HepG2 (cell line): Measurements from ENCODE around the gene PSMB2. TPM values are rescaled to one million over a fixed set of nuclear protein-coding genes. Genes with fewer than 3 reads are reported as not detected.

Experiments used
- DMAP1 ChIP-seq: IDR thresholded peaks from 2 replicates; pipeline ENCODE4 v1.6.1; 2016
- NFKB2 ChIP-seq: sonication (generic); formaldehyde crosslinking; IDR thresholded peaks from 2 replicates; pipeline ENCODE4 v1.4.0; 2020; ENCODE audit warnings: missing genetic modification reagents, borderline replicate concordance
- NFYC ChIP-seq: IDR thresholded peaks from 2 replicates; pipeline ENCODE4 v1.6.1; 2016; ENCODE audit warnings: missing genetic modification reagents, missing compliant biosample characterization
- SMAD3 ChIP-seq: sonication (generic); formaldehyde crosslinking; IDR thresholded peaks from 2 replicates; pipeline ENCODE4 v1.4.0; 2020; ENCODE audit warnings: missing genetic modification reagents
- ZC3H13 ChIP-seq: sonication (generic); formaldehyde crosslinking; IDR thresholded peaks from 2 replicates; pipeline ENCODE4 v1.8.1; 2023; ENCODE audit warnings: mild to moderate bottlenecking, missing genetic modification reagents, moderate library complexity
- ZEB1 ChIP-seq: IDR thresholded peaks from 2 replicates; pipeline ENCODE4 v1.6.1; 2012; ENCODE audit warnings: mild to moderate bottlenecking, low read depth, inconsistent platforms; ENCODE audit not compliant: insufficient replicate concordance
- ZGPAT ChIP-seq: IDR thresholded peaks from 2 replicates; pipeline ENCODE4 v1.6.1; 2016; ENCODE audit warnings: mild to moderate bottlenecking
- ZNF121 ChIP-seq: sonication (generic); formaldehyde crosslinking; IDR thresholded peaks from 2 replicates; pipeline ENCODE4 v1.5.0; 2020; ENCODE audit warnings: mild to moderate bottlenecking, missing genetic modification reagents
- ZNF567 ChIP-seq: sonication (generic); formaldehyde crosslinking; IDR thresholded peaks from 2 replicates; pipeline ENCODE4 v1.8.1; 2023; ENCODE audit warnings: mild to moderate bottlenecking, missing genetic modification reagents, borderline replicate concordance
- ZNF616 ChIP-seq: sonication (generic); formaldehyde crosslinking; IDR thresholded peaks from 2 replicates; pipeline ENCODE4 v1.5.0; 2020; ENCODE audit warnings: low read depth, mild to moderate bottlenecking, missing genetic modification reagents
- ZSCAN20 ChIP-seq: sonication (generic); formaldehyde crosslinking; IDR thresholded peaks from 2 replicates; pipeline ENCODE4 v1.4.0; 2020; ENCODE audit warnings: missing genetic modification reagents, mild to moderate bottlenecking, borderline replicate concordance
- ZSCAN29 ChIP-seq: sonication (generic); formaldehyde crosslinking; conservative IDR thresholded peaks from 2 replicates; pipeline ENCODE4 v1.4.0; 2020; ENCODE audit warnings: mild to moderate bottlenecking, missing genetic modification reagents
- polyA plus RNA-seq, 8 experiments: library from polyadenylated mRNA; depleted of rRNA in 3 of 8; stranded (reverse) in 7 of 8; unstranded in 1 of 8; fragments of >200 nt; fragmentation: Illumina TruSeq in 4 of 8; extraction: Trizol in 4 of 8; gene quantifications; 2 replicates each; pipeline versions ENCODE4 v1.2.1 to v1.2.3, GENCODE V29; 2011 to 2016; ENCODE audit warnings: low read depth in 4 of 8, missing spikeins in 1 of 8, mixed read lengths in 1 of 8; ENCODE audit not compliant: insufficient read depth in 1 of 8
- total RNA-seq, 5 experiments: library from RNA; depleted of rRNA; stranded (reverse); fragments of >200 nt; fragmentation: Illumina TruSeq; extraction: Trizol; gene quantifications; 2 replicates each; pipeline ENCODE4 v1.2.3, GENCODE V29; 2016; ENCODE audit warnings: low read depth in 1 of 5
- TF ChIP-seq, protein P1 (sequence below): sonication (generic); formaldehyde crosslinking; IDR thresholded peaks from 2 replicates; pipeline ENCODE4 v1.4.0; 2020; ENCODE audit warnings: missing genetic modification reagents, borderline replicate concordance
- TF ChIP-seq, protein P2 (sequence below): sonication (generic); formaldehyde crosslinking; IDR thresholded peaks from 2 replicates; pipeline ENCODE4 v1.8.0; 2022; ENCODE audit warnings: mild to moderate bottlenecking, missing genetic modification reagents; ENCODE audit not compliant: insufficient replicate concordance
- TF ChIP-seq, protein P3 (sequence below): sonication (generic); formaldehyde crosslinking; IDR thresholded peaks from 2 replicates; pipeline ENCODE4 v1.4.0; 2020; ENCODE audit warnings: mild to moderate bottlenecking, missing genetic modification reagents, borderline replicate concordance

Gene PSMB2
- total and polyA plus RNA-seq, 2 of the 13 experiments (the other 11 are each of a cell fraction or from before 2014, with no cell fraction given), result 60.6 to 62.2 TPM

DNA sequence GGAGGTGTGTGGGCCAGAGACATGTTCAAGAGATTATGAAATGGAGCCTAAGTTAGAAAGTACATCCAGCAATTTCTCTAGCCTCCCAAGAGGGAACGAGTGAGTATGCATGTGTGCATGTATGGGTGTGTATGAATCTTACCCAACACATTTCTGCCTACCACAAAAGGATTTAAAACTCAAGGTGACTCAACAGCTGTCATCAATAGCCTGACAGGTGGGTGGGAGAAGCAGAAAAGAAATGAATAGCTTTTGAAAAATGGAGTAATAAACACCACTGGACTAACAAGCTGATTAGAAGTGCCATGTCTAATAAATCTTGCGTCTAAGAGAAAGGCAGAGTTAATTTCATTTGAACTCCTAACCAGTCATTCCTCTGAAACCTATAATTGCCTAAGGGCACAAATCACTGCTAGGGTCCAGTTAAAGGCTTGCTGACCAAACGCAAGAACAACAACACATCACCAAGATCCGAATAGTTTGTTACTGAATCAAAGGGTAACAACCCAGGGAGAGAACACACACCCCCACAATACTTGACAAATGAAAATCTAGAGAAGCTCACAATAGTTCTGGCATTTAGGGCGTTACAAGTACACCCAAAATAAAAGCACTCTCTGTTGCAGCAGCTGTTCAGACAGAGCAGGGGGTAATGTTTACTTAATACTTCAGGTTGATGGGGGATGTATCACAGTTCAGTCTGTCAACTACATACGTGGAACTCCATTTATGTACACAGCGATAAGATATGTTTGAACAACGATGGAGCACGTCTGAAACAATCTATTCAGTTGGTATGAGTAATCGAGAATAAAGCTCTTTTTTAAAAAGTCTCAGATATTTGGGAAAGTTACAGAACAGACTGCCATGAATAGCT, 85.5 kb downstream of the PSMB2 start (continued):
- TF ChIP-seq, protein P1, sequence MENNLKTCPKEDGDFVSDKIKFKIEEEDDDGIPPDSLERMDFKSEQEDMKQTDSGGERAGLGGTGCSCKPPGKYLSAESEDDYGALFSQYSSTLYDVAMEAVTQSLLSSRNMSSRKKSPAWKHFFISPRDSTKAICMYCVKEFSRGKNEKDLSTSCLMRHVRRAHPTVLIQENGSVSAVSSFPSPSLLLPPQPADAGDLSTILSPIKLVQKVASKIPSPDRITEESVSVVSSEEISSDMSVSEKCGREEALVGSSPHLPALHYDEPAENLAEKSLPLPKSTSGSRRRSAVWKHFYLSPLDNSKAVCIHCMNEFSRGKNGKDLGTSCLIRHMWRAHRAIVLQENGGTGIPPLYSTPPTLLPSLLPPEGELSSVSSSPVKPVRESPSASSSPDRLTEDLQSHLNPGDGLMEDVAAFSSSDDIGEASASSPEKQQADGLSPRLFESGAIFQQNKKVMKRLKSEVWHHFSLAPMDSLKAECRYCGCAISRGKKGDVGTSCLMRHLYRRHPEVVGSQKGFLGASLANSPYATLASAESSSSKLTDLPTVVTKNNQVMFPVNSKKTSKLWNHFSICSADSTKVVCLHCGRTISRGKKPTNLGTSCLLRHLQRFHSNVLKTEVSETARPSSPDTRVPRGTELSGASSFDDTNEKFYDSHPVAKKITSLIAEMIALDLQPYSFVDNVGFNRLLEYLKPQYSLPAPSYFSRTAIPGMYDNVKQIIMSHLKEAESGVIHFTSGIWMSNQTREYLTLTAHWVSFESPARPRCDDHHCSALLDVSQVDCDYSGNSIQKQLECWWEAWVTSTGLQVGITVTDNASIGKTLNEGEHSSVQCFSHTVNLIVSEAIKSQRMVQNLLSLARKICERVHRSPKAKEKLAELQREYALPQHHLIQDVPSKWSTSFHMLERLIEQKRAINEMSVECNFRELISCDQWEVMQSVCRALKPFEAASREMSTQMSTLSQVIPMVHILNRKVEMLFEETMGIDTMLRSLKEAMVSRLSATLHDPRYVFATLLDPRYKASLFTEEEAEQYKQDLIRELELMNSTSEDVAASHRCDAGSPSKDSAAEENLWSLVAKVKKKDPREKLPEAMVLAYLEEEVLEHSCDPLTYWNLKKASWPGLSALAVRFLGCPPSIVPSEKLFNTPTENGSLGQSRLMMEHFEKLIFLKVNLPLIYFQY, result no peak
- TF ChIP-seq ZNF616 (CRISPR knock-in tag) (no peak), DMAP1 (CRISPR knock-in tag) (no peak), SMAD3 (no peak), ZGPAT (CRISPR knock-in tag) (no peak), ZSCAN29 (CRISPR knock-in tag) (no peak), ZEB1 (no peak), ZNF567 (no peak), ZSCAN20 (CRISPR knock-in tag) (no peak), NFYC (CRISPR knock-in tag) (no peak; the same call in 1 of the 2 replicates), NFKB2 (CRISPR knock-in tag) (no peak), ZNF121 (CRISPR knock-in tag) (no peak), ZC3H13 (CRISPR knock-in tag) (no peak)
- TF ChIP-seq, protein P2, sequence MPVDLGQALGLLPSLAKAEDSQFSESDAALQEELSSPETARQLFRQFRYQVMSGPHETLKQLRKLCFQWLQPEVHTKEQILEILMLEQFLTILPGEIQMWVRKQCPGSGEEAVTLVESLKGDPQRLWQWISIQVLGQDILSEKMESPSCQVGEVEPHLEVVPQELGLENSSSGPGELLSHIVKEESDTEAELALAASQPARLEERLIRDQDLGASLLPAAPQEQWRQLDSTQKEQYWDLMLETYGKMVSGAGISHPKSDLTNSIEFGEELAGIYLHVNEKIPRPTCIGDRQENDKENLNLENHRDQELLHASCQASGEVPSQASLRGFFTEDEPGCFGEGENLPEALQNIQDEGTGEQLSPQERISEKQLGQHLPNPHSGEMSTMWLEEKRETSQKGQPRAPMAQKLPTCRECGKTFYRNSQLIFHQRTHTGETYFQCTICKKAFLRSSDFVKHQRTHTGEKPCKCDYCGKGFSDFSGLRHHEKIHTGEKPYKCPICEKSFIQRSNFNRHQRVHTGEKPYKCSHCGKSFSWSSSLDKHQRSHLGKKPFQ (CRISPR knock-in tag), result no peak
- TF ChIP-seq, protein P3, sequence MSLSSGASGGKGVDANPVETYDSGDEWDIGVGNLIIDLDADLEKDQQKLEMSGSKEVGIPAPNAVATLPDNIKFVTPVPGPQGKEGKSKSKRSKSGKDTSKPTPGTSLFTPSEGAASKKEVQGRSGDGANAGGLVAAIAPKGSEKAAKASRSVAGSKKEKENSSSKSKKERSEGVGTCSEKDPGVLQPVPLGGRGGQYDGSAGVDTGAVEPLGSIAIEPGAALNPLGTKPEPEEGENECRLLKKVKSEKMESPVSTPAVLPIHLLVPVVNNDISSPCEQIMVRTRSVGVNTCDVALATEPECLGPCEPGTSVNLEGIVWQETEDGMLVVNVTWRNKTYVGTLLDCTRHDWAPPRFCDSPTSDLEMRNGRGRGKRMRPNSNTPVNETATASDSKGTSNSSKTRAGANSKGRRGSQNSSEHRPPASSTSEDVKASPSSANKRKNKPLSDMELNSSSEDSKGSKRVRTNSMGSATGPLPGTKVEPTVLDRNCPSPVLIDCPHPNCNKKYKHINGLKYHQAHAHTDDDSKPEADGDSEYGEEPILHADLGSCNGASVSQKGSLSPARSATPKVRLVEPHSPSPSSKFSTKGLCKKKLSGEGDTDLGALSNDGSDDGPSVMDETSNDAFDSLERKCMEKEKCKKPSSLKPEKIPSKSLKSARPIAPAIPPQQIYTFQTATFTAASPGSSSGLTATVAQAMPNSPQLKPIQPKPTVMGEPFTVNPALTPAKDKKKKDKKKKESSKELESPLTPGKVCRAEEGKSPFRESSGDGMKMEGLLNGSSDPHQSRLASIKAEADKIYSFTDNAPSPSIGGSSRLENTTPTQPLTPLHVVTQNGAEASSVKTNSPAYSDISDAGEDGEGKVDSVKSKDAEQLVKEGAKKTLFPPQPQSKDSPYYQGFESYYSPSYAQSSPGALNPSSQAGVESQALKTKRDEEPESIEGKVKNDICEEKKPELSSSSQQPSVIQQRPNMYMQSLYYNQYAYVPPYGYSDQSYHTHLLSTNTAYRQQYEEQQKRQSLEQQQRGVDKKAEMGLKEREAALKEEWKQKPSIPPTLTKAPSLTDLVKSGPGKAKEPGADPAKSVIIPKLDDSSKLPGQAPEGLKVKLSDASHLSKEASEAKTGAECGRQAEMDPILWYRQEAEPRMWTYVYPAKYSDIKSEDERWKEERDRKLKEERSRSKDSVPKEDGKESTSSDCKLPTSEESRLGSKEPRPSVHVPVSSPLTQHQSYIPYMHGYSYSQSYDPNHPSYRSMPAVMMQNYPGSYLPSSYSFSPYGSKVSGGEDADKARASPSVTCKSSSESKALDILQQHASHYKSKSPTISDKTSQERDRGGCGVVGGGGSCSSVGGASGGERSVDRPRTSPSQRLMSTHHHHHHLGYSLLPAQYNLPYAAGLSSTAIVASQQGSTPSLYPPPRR (CRISPR knock-in tag), result peak; percentile 94
